HuH-7 (cell line): ENCODE results near the gene TMEM135.

Source experiments
- DNase-seq: peaks from one replicate; pipeline ENCODE4 v3.0.0; 2011; ENCODE audit warnings: low spot score

Gene TMEM135

GRCh38 chr11:87194985-87195820 is 157.5 kb downstream of the TMEM135 start:
- no peak for DNase-seq

DNA sequence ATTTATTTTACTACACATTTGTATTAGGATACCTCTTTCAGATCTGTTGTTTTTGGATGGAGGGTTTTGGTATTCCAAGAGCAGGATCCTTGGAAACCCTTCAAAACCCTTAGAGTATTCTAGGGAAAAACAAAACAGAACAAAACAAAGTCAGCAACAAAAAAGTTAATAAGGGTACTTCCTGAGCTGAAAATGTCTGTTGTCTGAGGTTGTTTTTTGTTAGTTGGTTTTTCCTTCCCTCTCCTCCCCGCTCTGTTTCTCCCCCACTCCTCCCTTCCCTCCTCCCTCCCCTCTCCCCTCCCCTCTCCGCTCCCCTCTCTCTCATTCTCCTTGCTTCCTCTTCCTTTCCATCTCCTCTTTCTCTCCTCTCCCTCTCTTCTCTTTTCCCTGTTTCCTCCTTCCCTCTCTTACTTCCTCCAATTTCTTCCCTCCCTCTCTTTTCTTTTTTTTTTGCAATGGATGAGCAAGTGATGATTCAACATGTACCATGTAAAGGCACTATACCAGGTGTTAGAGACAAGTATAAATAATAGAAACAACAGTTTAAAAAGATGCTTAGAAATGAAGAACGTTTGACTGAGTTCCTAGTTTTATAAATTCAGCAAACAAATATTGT is 160.6 kb downstream of the TMEM135 start:
- no peak for DNase-seq

- DNase-seq, result no peak
Observed at GRCh38 chr11:87201376-87201775, 163.6 kb downstream of the TMEM135 start.

DNA sequence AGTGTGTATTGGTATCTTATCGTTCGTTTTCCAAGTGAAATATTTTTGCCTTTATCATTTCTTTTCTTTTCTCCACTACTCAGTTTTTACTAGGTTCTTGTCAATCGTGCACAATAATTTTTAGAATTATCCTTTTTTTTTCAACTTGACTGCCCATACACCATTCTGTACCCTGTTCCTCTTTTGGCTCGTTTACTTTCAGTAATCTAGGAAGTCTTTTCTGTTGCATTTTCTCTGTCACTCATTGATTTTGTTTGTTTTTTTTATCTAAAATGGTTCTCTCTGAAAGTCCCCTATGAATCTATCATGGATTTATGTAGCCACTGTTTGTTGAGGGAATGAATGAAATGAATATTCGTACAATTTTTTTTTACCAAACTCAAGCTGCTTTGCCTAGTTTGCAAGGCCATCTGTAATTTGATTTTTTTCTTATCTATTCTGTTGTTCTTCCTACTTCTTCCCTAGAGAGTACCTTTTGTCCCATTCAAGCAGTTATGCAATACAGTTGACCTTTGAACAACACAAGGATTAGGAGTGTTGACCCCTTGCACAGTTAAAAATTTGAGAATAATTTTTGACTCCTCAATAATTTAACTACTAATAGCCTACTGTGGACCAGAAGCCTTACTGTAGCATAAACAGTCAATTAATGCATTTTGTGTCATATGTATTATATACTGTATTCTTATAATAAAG is 166.3 kb downstream of the TMEM135 start:
- DNase-seq, result no peak

- no peak for DNase-seq
Observed at GRCh38 chr11:87212891-87213290, 175.2 kb downstream of the TMEM135 start.

DNA sequence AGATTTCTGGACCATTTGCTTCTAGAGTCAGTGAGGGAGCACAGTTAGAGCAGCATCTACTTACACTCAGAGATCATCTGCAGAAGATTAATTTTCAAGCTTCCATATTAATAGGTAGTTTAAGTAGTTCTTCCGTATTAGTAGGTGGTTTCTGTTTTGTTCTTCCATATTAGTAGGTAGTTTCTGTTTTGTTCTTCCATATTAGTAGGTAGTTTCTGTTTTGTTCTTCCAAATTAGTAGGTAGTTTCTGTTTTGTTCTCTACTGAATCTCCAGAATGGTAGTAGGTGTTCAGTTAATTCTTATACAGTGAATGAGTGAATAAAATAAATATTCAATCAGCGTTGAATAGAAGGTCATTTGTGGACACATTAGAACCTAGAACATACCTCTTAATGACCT is 175.7 kb downstream of the TMEM135 start:
- DNase-seq, result no peak

GRCh38 chr11:87215236-87215635 is 177.5 kb downstream of the TMEM135 start:
- DNase-seq, result no peak

- DNase-seq, result no peak
Observed at GRCh38 chr11:87219266-87219665, 181.5 kb downstream of the TMEM135 start.

GRCh38 chr11:87223816-87224215 is 186.1 kb downstream of the TMEM135 start:
- no peak for DNase-seq

- no peak for DNase-seq
Observed at GRCh38 chr11:87224486-87224885, 186.8 kb downstream of the TMEM135 start.

DNA sequence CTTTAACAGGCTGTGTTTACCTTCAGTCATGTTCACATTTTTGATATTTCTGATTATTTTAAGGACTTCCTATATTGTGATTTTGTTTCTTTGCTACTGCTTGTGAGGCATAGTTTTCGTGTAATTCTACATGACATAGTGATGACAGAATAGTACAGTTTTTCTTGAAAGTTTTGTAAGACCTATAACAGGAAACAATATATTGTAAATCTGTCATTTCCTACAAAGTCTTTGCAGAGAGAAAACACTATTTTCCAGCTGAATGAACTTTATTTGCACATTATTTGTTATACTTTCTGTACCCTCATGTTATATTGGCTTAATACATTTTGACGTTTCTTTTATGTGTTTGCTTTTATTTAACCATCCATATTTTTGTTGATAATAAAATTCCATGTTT is 191.1 kb downstream of the TMEM135 start:
- no peak for DNase-seq

DNA sequence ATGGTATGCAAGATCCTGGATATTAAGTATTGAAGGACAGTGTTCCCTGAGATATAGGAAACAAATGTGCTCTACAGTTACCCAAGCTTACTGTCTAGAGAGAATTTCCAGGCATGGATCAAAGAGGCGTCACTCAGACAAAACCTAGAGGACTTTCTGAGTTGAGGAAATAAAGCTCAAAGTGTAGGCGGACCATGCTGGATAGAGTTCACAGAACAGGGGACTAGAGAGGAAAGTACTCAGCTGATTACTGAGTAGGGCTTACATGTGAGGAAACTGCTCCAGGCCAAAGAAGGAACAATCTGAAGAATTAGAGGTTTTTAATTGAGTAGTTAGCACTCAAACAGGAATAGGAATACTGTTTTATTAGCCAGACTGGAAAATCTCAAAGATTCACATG is 193.3 kb downstream of the TMEM135 start:
- no peak for DNase-seq

GRCh38 chr11:87232320-87232719 is 194.6 kb downstream of the TMEM135 start:
- DNase-seq, result no peak

GRCh38 chr11:87235366-87235765 is 197.6 kb downstream of the TMEM135 start:
- no peak for DNase-seq

DNA sequence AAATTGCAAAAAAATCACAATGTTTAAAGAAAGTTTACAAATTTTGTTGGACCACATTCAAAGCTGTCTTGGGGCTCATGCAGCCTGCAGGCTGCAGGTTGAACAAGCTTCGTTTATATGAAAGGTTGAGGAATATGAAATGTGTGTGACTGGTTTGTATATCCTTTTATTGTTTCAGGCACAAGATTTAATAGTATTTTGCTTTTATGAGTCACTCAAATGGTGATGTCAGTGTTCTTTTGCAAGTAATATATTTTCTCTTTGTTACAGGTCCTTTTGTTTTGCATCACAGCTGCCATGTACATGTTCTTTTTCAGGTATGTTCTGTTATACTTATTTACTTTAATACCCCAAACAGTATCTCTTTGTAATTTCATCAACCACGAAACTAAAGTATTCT is 198.6 kb downstream of the TMEM135 start:
- DNase-seq, result no peak

DNA sequence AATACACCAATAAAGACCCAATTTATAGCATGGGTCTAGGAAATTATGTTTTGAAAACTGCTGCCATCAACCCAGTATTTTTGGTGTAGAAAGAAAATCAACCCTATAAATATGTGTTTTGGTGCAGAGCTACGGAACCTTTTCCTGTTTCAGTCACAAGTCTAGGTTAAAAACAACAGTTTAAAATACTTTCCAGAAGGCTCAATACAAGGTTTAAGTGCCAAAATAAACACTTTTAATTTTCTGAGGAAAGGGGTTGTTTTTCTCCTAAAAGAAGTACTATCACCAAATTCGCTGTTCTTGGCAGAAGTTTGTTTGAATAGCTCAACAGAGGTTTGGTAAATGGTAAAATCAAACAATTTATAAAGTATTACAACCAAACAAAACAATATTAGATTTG is 201.3 kb downstream of the TMEM135 start:
- DNase-seq, result no peak

GRCh38 chr11:87239531-87239930 is 201.8 kb downstream of the TMEM135 start:
- DNase-seq, result no peak

- no peak for DNase-seq
Observed at GRCh38 chr11:87251560-87251959, 213.8 kb downstream of the TMEM135 start.

GRCh38 chr11:87252869-87253268 is 215.1 kb downstream of the TMEM135 start:
- DNase-seq, result no peak

- DNase-seq, result no peak
Observed at GRCh38 chr11:87254562-87254961, 216.8 kb downstream of the TMEM135 start.

- no peak for DNase-seq
Observed at GRCh38 chr11:87255589-87255988, 217.9 kb downstream of the TMEM135 start.

- no peak for DNase-seq
Observed at GRCh38 chr11:87256694-87257340, 219.1 kb downstream of the TMEM135 start.
